Measurements from ENCODE around the gene STATH. TPM values are rescaled to one million over a fixed set of nuclear protein-coding genes. Genes with fewer than 3 reads are reported as not detected.
"Not testable (repeated sequence)": the region's sequence is repeated elsewhere in the genome, so short reads cannot be mapped to it uniquely, and the experiment has no call there.

The STATH gene
- total RNA-seq = not detected

- DNase-seq (ENCODE audit: low spot score in 2 of 2) (no peak), ATAC-seq (no peak)
- Mint-ChIP-seq H3K36me3 (no peaks in the 10 kb centered on the region), H3K27ac (no peak within 1 kb of the TSS), H3K9me3 (no peaks in the 10 kb centered on the region)
Measured at GRCh38 chr4:69995526-69996016, at the start of gene STATH. STATH (plus strand) TSS chr4:69995966; CDS start chr4:69998438, 2,472 bp downstream.

GRCh38 chr4:69951602-69952001 lies 44.2 kb upstream of the STATH start:
- DNase-seq (ENCODE audit: low spot score in 2 of 2) = no peak
- peaks cover 0 to 4% of the 10 kb centered on the region in 2 donors for H3K9me3 Mint-ChIP-seq
- no peak for ATAC-seq
- no peaks in the 10 kb centered on the region for H3K36me3 Mint-ChIP-seq
- H3K27ac Mint-ChIP-seq = no peak overlapping the region

- ATAC-seq (no peak), DNase-seq (ENCODE audit: low spot score in 2 of 2) (no peak)
- H3K27ac Mint-ChIP-seq = no peak overlapping the region
- no peaks in the 10 kb centered on the region for H3K36me3 Mint-ChIP-seq
- no peaks in the 10 kb centered on the region for H3K9me3 Mint-ChIP-seq
Measured at GRCh38 chr4:69957209-69957608, 38.6 kb upstream of the STATH start.

- no peak for DNase-seq (ENCODE audit: low spot score in 2 of 2)
- Mint-ChIP-seq H3K27ac (no peak within 1 kb of the TSS), H3K9me3 (no peaks in the 10 kb centered on the region), H3K36me3 (no peaks in the 10 kb centered on the region)
- ATAC-seq = no peak
Measured at GRCh38 chr4:69965628-69966027, 30.1 kb upstream of the STATH start, which contains the start of gene CSN2. CSN2 (minus strand) TSS chr4:69965728; CDS start chr4:69960995, 4,733 bp downstream.

- Mint-ChIP-seq H3K9me3 (no peaks in the 10 kb centered on the region), H3K27ac (no peak overlapping the region), H3K36me3 (no peaks in the 10 kb centered on the region)
- ATAC-seq (no peak), DNase-seq (ENCODE audit: low spot score in 2 of 2) (no peak)
Measured at GRCh38 chr4:69970071-69970470, 25.7 kb upstream of the STATH start.

- DNase-seq (ENCODE audit: low spot score in 2 of 2) (no peak), ATAC-seq (no peak)
- Mint-ChIP-seq H3K9me3 (no peaks in the 10 kb centered on the region), H3K36me3 (no peaks in the 10 kb centered on the region), H3K27ac (no peak overlapping the region)
Measured at GRCh38 chr4:69974631-69975030, 21.1 kb upstream of the STATH start.

- H3K9me3 Mint-ChIP-seq = no peaks in the 10 kb centered on the region
- DNase-seq (ENCODE audit: low spot score in 2 of 2) = no peak
- no peak for ATAC-seq
- H3K27ac Mint-ChIP-seq = no peak overlapping the region
- no peaks in the 10 kb centered on the region for H3K36me3 Mint-ChIP-seq
Measured at GRCh38 chr4:69977582-69977981, 18.2 kb upstream of the STATH start.

GRCh38 chr4:69984030-69984443 lies 11.7 kb upstream of the STATH start:
- Mint-ChIP-seq H3K36me3 (no peaks in the 10 kb centered on the region), H3K9me3 (no peaks in the 10 kb centered on the region), H3K27ac (no peak overlapping the region)
- ATAC-seq (no peak), DNase-seq (ENCODE audit: low spot score in 2 of 2) (no peak)

- Mint-ChIP-seq H3K36me3 (no peaks in the 10 kb centered on the region), H3K9me3 (no peaks in the 10 kb centered on the region)
- ATAC-seq = no peak
Measured at GRCh38 chr4:69986663-69987062, 9.1 kb upstream of the STATH start.

GRCh38 chr4:69991016-69991415 lies 4.8 kb upstream of the STATH start:
- H3K9me3 Mint-ChIP-seq = no peaks in the 10 kb centered on the region

More at GRCh38 chr4:69986663-69987062, 9.1 kb upstream of the STATH start:
- DNase-seq (ENCODE audit: low spot score in 2 of 2) = no peak
- no peak overlapping the region for H3K27ac Mint-ChIP-seq

GRCh38 chr4:69994782-69995181 lies 984 bp upstream of the STATH start:
- H3K9me3 Mint-ChIP-seq = no peaks in the 10 kb centered on the region
- no peak overlapping the region for H3K27ac Mint-ChIP-seq
- DNase-seq (ENCODE audit: low spot score in 2 of 2) (no peak), ATAC-seq (no peak)
- H3K36me3 Mint-ChIP-seq = no peaks in the 10 kb centered on the region

More at GRCh38 chr4:69991016-69991415, 4.8 kb upstream of the STATH start:
- DNase-seq (ENCODE audit: low spot score in 2 of 2) (no peak), ATAC-seq (no peak)
- Mint-ChIP-seq H3K27ac (no peak overlapping the region), H3K36me3 (no peaks in the 10 kb centered on the region)

GRCh38 chr4:69999420-69999819 lies 3.7 kb downstream of the STATH start:
- ATAC-seq (peak in 1 of 2 donors; percentile 48), DNase-seq (ENCODE audit: low spot score in 2 of 2) (no peak)
- Mint-ChIP-seq H3K9me3 (no peaks in the 10 kb centered on the region), H3K36me3 (no peaks in the 10 kb centered on the region), H3K27ac (no peak overlapping the region)

- DNase-seq (ENCODE audit: low spot score in 2 of 2) (no peak), ATAC-seq (no peak)
- Mint-ChIP-seq H3K9me3 (no peaks in the 10 kb centered on the region), H3K27ac (no peak overlapping the region), H3K36me3 (no peaks in the 10 kb centered on the region)
Measured at GRCh38 chr4:70000711-70001110, 4.9 kb downstream of the STATH start.

- Mint-ChIP-seq H3K9me3 (no peaks in the 10 kb centered on the region), H3K27ac (no peak overlapping the region)
- no peak for DNase-seq (ENCODE audit: low spot score in 2 of 2)
Measured at GRCh38 chr4:70002507-70002906, 6.7 kb downstream of the STATH start.

GRCh38 chr4:70008771-70009170 lies 13.0 kb downstream of the STATH start:
- Mint-ChIP-seq H3K36me3 (no peaks in the 10 kb centered on the region), H3K27ac (no peak overlapping the region), H3K9me3 (no peaks in the 10 kb centered on the region)
- ATAC-seq (no peak), DNase-seq (ENCODE audit: low spot score in 2 of 2) (no peak)

More at GRCh38 chr4:70002507-70002906, 6.7 kb downstream of the STATH start:
- H3K36me3 Mint-ChIP-seq = no peaks in the 10 kb centered on the region
- no peak for ATAC-seq

GRCh38 chr4:70019006-70019405 lies 23.2 kb downstream of the STATH start:
- H3K9me3 Mint-ChIP-seq, H3K36me3 Mint-ChIP-seq: not testable (repeated sequence)

GRCh38 chr4:70023218-70023617 lies 27.5 kb downstream of the STATH start:
- no peak overlapping the region for H3K27ac Mint-ChIP-seq
- H3K9me3 Mint-ChIP-seq = no peaks in the 10 kb centered on the region
- no peaks in the 10 kb centered on the region for H3K36me3 Mint-ChIP-seq

More at GRCh38 chr4:70019006-70019405, 23.2 kb downstream of the STATH start:
- ATAC-seq; H3K27ac Mint-ChIP-seq; DNase-seq (ENCODE audit: low spot score in 2 of 2): not testable (repeated sequence)

GRCh38 chr4:70027011-70027410 lies 31.2 kb downstream of the STATH start:
- no peak overlapping the region for H3K27ac Mint-ChIP-seq
- no peak for ATAC-seq
- H3K36me3 Mint-ChIP-seq = no peaks in the 10 kb centered on the region

More at GRCh38 chr4:70023218-70023617, 27.5 kb downstream of the STATH start:
- no peak for ATAC-seq
- DNase-seq (ENCODE audit: low spot score in 2 of 2) = no peak

More at GRCh38 chr4:70027011-70027410, 31.2 kb downstream of the STATH start:
- no peak for DNase-seq (ENCODE audit: low spot score in 2 of 2)
- H3K9me3 Mint-ChIP-seq = no peaks in the 10 kb centered on the region
